ENCODE results near the gene PITRM1.

Gene PITRM1

GRCh38 chr10:3100093-3100792 lies 72.3 kb downstream of the PITRM1 start:
- DNase-seq, result no peak

- no peak for DNase-seq
These were observed 73.1 kb downstream of the PITRM1 start for GRCh38 chr10:3099291-3100092.

GRCh38 chr10:3098689-3099088 lies 73.9 kb downstream of the PITRM1 start:
- DNase-seq, result no peak

- no peak for DNase-seq
These were observed 75.4 kb downstream of the PITRM1 start for GRCh38 chr10:3097160-3097559.

- no peak for DNase-seq
These were observed 76.4 kb downstream of the PITRM1 start for GRCh38 chr10:3096149-3096548.

DNA sequence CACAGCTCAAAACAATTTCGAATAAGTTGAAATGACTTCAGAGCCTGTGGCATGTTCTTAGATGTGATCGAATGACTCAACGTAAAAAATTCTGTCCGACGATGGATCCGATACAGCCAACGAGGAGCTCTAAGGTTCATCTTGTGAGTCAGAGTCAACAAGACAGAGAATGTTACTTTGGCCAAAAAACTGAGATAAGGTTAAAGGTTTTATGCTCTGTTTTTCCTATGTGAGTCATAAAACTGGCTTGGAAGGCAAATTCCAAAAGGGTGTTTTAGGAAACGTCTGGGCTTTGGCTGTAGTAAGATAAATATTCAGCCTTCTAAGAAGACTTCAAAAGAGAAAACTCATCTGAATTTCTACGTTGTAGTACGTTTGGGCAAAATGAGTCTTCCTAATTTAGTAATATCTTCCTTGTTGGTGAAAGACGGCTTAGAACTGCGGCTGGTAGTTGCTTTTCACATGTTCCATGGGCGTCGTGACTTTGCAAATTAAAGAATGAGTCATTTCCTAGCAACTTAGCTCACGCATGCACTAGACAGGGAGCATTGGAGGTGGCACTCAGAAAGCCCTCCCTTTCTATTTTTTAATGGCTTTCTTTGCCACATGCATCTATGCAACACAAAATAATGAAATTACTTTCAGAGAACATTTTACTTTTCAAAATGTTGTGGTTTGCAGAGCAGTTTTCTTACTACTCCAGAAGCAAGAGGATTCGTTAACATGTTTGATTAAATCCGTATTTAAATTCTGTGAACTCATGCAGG lies 77.0 kb downstream of the PITRM1 start:
- DNase-seq, result no peak

GRCh38 chr10:3094609-3095036 lies 78.0 kb downstream of the PITRM1 start:
- no peak for DNase-seq

DNA sequence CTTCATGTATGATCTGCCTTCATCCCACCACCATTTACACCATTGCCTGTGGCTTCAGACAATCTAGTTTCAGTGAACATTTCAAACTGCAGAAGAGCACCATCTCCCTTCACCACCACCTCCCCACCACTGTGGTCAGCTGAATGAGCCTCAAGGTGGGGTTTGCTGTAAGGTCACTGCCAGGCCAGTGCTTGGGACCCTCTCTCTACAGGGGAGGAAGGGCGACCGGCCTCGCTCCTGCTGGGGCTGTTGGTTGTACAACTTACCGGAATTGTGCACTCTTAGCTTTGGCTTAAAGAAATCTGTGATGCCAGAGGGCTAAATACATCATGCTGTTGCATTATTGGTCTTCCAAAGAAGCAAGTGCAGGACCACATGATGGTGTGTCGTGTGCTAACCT lies 78.6 kb downstream of the PITRM1 start:
- DNase-seq, result no peak

DNA sequence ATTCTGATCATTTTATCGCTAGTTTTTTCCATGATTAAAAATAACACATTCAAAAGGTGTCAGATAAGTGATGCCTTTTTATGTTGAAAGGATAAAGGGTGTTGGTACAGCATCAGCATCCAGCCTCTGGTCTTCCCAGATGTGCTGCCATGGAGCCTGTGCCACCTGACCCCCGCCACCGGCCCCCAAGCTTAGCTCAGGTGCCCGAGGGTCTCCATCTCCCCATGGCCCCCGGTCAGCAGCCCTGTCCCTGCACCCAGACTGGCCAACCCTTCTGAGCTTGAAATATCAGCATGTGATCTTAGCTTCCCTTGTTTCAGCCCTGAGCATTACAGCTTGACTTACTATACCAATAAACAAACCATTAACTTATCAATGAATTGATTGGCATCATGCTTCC lies 80.7 kb downstream of the PITRM1 start:
- DNase-seq, result no peak

DNA sequence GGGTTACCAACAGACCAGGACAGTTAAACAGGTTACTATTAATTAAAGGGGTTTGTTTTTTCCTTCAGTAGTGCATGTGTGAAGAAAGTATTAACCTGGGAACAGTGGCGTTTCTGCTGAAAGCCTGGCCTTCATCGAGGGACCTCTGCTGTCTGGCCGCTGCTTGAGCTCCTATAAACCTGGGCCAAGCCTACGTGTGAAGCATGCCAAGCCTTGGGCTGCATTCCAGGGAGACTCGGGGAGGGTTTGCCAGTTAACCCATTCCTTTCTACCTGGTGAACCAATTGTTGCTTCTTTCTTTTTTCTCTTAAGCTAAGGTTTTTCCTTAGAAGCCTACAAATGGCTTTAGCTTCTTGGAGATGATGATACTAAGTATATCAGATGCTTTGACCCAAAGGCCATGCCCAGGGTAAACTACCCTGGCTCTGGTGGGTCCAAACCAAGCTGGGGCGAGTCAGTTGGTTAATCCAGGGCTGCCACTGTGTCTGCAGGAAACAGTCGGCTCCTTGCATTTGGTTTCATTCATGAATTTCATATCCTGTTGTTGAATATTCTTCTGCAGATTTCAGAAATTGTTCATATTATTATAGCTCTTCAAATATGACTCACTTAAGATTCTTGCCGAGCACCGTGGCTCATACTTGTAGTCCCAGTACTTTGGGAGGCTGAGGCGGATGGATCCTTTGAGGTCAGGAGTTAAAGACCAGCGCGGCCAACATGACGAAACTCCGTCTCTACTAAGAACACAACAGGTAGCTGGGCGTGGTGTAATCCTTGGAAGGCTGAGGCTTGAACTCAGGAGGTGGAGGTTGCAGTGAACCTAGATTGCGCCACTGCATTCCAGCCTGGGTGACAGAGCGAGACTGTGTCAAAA lies 81.4 kb downstream of the PITRM1 start:
- no peak for DNase-seq

GRCh38 chr10:3090388-3090787 lies 82.2 kb downstream of the PITRM1 start:
- no peak for DNase-seq

Measured in NCI-H1436 treated with DMSO at 0.1 percent for 48 hours (cell line).